SK-N-SH treated with all-trans-retinoic acid at 6 μM for 48 hours (cell line): Measurements from ENCODE around the gene SDHA.

Experiments used
- ATAC-seq: fragments of 200-7000 bp; cut with Tn5 transposase; 3 replicates; pipeline ENCODE4 v1.9.1; 2020; ENCODE audit warnings: mild to moderate bottlenecking, moderate library complexity
- ARNTL ChIP-seq: fragments of 450-650 bp; formaldehyde crosslinking; IDR thresholded peaks from 2 replicates; pipeline ENCODE4 v1.5.0; 2020; ENCODE audit warnings: low read depth, mild to moderate bottlenecking, moderate library complexity, borderline replicate concordance
- BACH2 ChIP-seq: fragments of 250-450 bp; sonication (Bioruptor Pico); IDR thresholded peaks from 2 replicates; pipeline ENCODE4 v1.9.0; 2021; ENCODE audit warnings: mild to moderate bottlenecking, borderline replicate concordance
- CREB5 ChIP-seq: fragments of 250-450 bp; sonication (Bioruptor Pico); IDR thresholded peaks from 2 replicates; pipeline ENCODE4 v1.5.1; 2020; ENCODE audit warnings: low read depth, mild to moderate bottlenecking, moderate library complexity
- CSDC2 ChIP-seq: fragments of 250-450 bp; sonication (Bioruptor Pico); IDR thresholded peaks from 2 replicates; pipeline ENCODE4 v1.5.0; 2020; ENCODE audit warnings: mild to moderate bottlenecking, moderate library complexity
- CSRNP3 ChIP-seq: fragments of 250-450 bp; sonication (Bioruptor Pico); IDR thresholded peaks from 2 replicates; pipeline ENCODE4 v1.5.1; 2021; ENCODE audit warnings: mild to moderate bottlenecking, moderate library complexity
- ESRRG ChIP-seq: fragments of 250-450 bp; sonication (Bioruptor Pico); IDR thresholded peaks from 2 replicates; pipeline ENCODE4 v1.6.1; 2021; ENCODE audit warnings: mild to moderate bottlenecking
- GLIS3 ChIP-seq: fragments of 250-450 bp; sonication (Bioruptor Pico); IDR thresholded peaks from 2 replicates; pipeline ENCODE4 v1.5.0; 2020; ENCODE audit warnings: mild to moderate bottlenecking, moderate library complexity
- PATZ1 ChIP-seq: fragments of 250-450 bp; sonication (Bioruptor Pico); IDR thresholded peaks from 2 replicates; pipeline ENCODE4 v1.8.0; 2020; ENCODE audit warnings: mild to moderate bottlenecking, moderate library complexity, borderline replicate concordance
- PPARA ChIP-seq: fragments of 250-450 bp; sonication (Bioruptor Pico); IDR thresholded peaks from 2 replicates; pipeline ENCODE4 v1.5.0; 2020; ENCODE audit warnings: mild to moderate bottlenecking, borderline replicate concordance
- TOX ChIP-seq: fragments of 250-450 bp; sonication (Bioruptor Pico); IDR thresholded peaks from 2 replicates; pipeline ENCODE4 v1.8.0; 2021; ENCODE audit warnings: mild to moderate bottlenecking, moderate library complexity, borderline replicate concordance
- TSHZ2 ChIP-seq: fragments of 250-450 bp; sonication (Bioruptor Pico); IDR thresholded peaks from 2 replicates; pipeline ENCODE4 v1.5.0; 2020; ENCODE audit warnings: mild to moderate bottlenecking, moderate library complexity
- ZC3H10 ChIP-seq: fragments of 250-450 bp; sonication (Bioruptor Pico); IDR thresholded peaks from 2 replicates; pipeline ENCODE4 v1.5.1; 2021; ENCODE audit warnings: mild to moderate bottlenecking, moderate library complexity
- ZFP3 ChIP-seq: fragments of 250-450 bp; sonication (Bioruptor Pico); IDR thresholded peaks from 2 replicates; pipeline ENCODE4 v1.5.0; 2020; ENCODE audit warnings: mild to moderate bottlenecking, moderate library complexity
- ZFP30 ChIP-seq: fragments of 450-650 bp; formaldehyde crosslinking; IDR thresholded peaks from 2 replicates; pipeline ENCODE4 v1.5.0; 2022; ENCODE audit warnings: mild to moderate bottlenecking, moderate library complexity
- ZNF70 ChIP-seq: fragments of 450-650 bp; formaldehyde crosslinking; IDR thresholded peaks from 2 replicates; pipeline ENCODE4 v1.5.0; 2020; ENCODE audit warnings: mild to moderate bottlenecking, moderate library complexity
- ZNF8 ChIP-seq: fragments of 450-650 bp; formaldehyde crosslinking; IDR thresholded peaks from 2 replicates; pipeline ENCODE4 v1.5.0; 2020; ENCODE audit warnings: mild to moderate bottlenecking, moderate library complexity

SDHA gene

GRCh38 chr5:305050-305449, 86.9 kb downstream of the SDHA start:
- TF ChIP-seq CSRNP3 (no peak), ZNF8 (no peak)
- TF ChIP-seq, all 23 proteins: peak for 0
- no peak for ATAC-seq

- ATAC-seq, result no peak
- TF ChIP-seq ZNF8 (no peak), ZFP30 (CRISPR knock-in tag) (no peak), TOX (no peak), BACH2 (CRISPR knock-in tag) (no peak), TSHZ2 (CRISPR knock-in tag) (no peak), ZC3H10 (CRISPR knock-in tag) (no peak), PATZ1 (CRISPR knock-in tag) (no peak), ESRRG (CRISPR knock-in tag) (no peak), ARNTL (CRISPR knock-in tag) (no peak)
- TF ChIP-seq, all 23 proteins: peak for 0
Measured at GRCh38 chr5:305459-305858, 87.3 kb downstream of the SDHA start.

- TF ChIP-seq PATZ1 (CRISPR knock-in tag) (no peak), ZNF70 (no peak), PPARA (no peak), ZFP30 (CRISPR knock-in tag) (no peak), ZFP3 (CRISPR knock-in tag) (no peak), CSDC2 (CRISPR knock-in tag) (no peak), CREB5 (CRISPR knock-in tag) (no peak), TSHZ2 (CRISPR knock-in tag) (no peak), GLIS3 (CRISPR knock-in tag) (no peak)
- ATAC-seq, result no peak
Measured at GRCh38 chr5:306011-306805, 88.1 kb downstream of the SDHA start.
